ENCODE results near the gene CFL1. TPM values are rescaled to one million over a fixed set of nuclear protein-coding genes. Genes with fewer than 3 reads are reported as not detected.

The CFL1 gene
- total and polyA plus RNA-seq, 10 of the 15 experiments (the other 5 are each of a cell fraction or from before 2014, with no cell fraction given) = 164 to 2,994 (median 1,500) TPM

DNA sequence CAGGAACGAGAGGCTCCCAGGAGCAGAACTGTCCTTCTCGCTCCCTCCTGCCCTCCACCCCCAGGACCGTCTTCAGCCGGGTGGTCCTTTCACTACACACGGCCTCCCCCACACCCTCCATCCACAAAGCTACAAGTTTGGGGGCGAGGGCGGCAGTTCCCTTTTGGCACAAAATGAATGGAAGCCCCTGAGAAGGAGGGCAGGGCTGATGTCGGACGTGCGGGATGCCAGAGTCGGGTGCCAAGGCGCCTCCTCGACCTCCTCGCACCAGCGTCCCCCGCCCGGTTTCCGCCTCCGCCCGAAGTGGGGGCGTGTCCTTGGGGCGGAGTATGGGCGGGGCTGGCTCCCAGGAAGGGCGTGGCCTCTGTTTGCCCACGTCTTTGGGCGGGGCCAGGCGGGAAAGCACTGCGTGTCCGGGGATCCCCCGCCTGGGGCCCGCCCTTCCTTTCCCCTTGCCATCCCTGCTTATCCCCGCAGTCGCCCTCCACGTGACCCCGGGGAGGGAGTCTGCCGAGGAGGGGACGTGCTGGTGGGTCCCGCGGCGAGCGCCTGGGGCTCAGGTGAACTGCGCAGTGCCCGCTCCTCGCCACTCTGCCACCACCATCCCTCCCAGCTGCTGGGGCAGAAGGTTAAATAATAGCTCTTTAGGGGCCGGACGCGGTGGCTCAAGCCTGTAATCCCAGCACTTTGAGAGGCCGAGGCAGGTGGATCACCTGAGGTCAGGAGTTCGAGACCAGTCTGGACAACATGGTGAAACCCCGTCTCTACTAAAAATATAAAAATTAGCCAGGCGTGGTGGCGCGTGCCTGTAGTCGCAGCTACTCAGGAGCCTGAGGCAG, 15.6 kb upstream of the CFL1 start (continued):
- TF ChIP-seq IRF3 (IDR thresholded peaks at IDR 0.05) (no peak), NFYB (IDR thresholded peaks at IDR 0.05; ENCODE audit: insufficient read depth, low read depth, low read length) (no peak), USF2 (IDR thresholded peaks at IDR 0.05; ENCODE audit: borderline replicate concordance, low read depth, low read length) (peak; percentile 81), FOXK2 (IDR thresholded peaks at IDR 0.05) (no peak), PAX8 (IDR thresholded peaks at IDR 0.05) (no peak), CEBPB (IDR thresholded peaks at IDR 0.05; ENCODE audit: borderline replicate concordance in 1 of 2, low read depth in 2 of 2, low read length in 2 of 2) (no peak), SIN3A (IDR thresholded peaks at IDR 0.05; ENCODE audit: low read depth, low read length) (peak; percentile 42; the same call in 1 of the 2 replicates), MXI1 (IDR thresholded peaks at IDR 0.05; ENCODE audit: low read depth, low read length) (no peak; the same call in 1 of the 2 replicates), ETV6 (conservative IDR thresholded peaks at IDR 0.05 in 1 of 2, IDR thresholded peaks at IDR 0.05 in 1 of 2; ENCODE audit: borderline replicate concordance in 1 of 2, low read depth in 1 of 2) (no peak), RFX5 (IDR thresholded peaks at IDR 0.05; ENCODE audit: low read depth, low read length) (no peak), MTA3 (IDR thresholded peaks at IDR 0.05; ENCODE audit: borderline replicate concordance, low read length) (no peak), MYC (IDR thresholded peaks at IDR 0.05; ENCODE audit: insufficient read depth, insufficient read length, insufficient replicate concordance, low read length, severe bottlenecking) (no peak), RB1 (IDR thresholded peaks at IDR 0.05; ENCODE audit: borderline replicate concordance) (peak; percentile 53; the same call in 1 of the 2 replicates), ESRRA (IDR thresholded peaks at IDR 0.05; ENCODE audit: low read length) (no peak), PML (IDR thresholded peaks at IDR 0.05; ENCODE audit: low read length) (0 out of 2 replicates have a peak, but pooled peaks have one; percentile 29), NR2C2 (IDR thresholded peaks at IDR 0.05; ENCODE audit: borderline replicate concordance, control insufficient read depth, insufficient read length, low read depth) (no peak), ZBTB33 (IDR thresholded peaks at IDR 0.05) (no peak)
- TF ChIP-seq, protein P1, sequence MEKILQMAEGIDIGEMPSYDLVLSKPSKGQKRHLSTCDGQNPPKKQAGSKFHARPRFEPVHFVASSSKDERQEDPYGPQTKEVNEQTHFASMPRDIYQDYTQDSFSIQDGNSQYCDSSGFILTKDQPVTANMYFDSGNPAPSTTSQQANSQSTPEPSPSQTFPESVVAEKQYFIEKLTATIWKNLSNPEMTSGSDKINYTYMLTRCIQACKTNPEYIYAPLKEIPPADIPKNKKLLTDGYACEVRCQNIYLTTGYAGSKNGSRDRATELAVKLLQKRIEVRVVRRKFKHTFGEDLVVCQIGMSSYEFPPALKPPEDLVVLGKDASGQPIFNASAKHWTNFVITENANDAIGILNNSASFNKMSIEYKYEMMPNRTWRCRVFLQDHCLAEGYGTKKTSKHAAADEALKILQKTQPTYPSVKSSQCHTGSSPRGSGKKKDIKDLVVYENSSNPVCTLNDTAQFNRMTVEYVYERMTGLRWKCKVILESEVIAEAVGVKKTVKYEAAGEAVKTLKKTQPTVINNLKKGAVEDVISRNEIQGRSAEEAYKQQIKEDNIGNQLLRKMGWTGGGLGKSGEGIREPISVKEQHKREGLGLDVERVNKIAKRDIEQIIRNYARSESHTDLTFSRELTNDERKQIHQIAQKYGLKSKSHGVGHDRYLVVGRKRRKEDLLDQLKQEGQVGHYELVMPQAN (conservative IDR thresholded peaks at IDR 0.05) = peak; percentile 30; the same call in 1 of the 2 replicates
- TF ChIP-seq, protein P2, sequence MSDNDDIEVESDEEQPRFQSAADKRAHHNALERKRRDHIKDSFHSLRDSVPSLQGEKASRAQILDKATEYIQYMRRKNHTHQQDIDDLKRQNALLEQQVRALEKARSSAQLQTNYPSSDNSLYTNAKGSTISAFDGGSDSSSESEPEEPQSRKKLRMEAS (IDR thresholded peaks at IDR 0.05; ENCODE audit: low read depth, low read length) = peak; percentile 92
- TF ChIP-seq, protein P3, sequence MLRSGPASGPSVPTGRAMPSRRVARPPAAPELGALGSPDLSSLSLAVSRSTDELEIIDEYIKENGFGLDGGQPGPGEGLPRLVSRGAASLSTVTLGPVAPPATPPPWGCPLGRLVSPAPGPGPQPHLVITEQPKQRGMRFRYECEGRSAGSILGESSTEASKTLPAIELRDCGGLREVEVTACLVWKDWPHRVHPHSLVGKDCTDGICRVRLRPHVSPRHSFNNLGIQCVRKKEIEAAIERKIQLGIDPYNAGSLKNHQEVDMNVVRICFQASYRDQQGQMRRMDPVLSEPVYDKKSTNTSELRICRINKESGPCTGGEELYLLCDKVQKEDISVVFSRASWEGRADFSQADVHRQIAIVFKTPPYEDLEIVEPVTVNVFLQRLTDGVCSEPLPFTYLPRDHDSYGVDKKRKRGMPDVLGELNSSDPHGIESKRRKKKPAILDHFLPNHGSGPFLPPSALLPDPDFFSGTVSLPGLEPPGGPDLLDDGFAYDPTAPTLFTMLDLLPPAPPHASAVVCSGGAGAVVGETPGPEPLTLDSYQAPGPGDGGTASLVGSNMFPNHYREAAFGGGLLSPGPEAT (IDR thresholded peaks at IDR 0.05; ENCODE audit: low read depth) = peak; percentile 79

Data from GM12878 (cell line).